ENCODE measurements around the gene MTRF1L. TPM values are rescaled to one million over a fixed set of nuclear protein-coding genes. Genes with fewer than 3 reads are reported as not detected.

MTRF1L gene
- total RNA-seq, 1 donor from 2014 or later = 8.1 TPM

DNA sequence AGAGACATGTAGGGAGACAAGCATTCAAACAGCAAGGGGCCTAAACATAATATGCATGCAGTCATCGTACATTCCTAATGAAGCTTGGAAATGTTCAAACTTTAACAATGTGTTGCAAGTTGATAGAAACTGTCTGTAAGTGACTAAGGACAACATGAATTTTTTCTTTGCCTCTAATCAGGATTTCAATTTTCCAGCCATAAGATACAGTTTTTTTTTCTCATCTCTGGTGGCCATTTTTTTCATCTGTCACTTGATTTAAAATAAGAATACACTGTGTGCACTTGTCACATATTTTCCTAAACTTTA is 22.2 kb upstream of the MTRF1L start:
- Histone ChIP-seq H3K9me3 (no peaks in the 10 kb centered on the region), H3K27ac (no peak overlapping the region), H3K36me3 (no peaks in the 10 kb centered on the region), H3K27me3 (no peaks in the 10 kb centered on the region), H3K4me3 (no peak overlapping the region), H3K4me1 (no peaks in the 10 kb centered on the region)
- TF ChIP-seq, protein P1, sequence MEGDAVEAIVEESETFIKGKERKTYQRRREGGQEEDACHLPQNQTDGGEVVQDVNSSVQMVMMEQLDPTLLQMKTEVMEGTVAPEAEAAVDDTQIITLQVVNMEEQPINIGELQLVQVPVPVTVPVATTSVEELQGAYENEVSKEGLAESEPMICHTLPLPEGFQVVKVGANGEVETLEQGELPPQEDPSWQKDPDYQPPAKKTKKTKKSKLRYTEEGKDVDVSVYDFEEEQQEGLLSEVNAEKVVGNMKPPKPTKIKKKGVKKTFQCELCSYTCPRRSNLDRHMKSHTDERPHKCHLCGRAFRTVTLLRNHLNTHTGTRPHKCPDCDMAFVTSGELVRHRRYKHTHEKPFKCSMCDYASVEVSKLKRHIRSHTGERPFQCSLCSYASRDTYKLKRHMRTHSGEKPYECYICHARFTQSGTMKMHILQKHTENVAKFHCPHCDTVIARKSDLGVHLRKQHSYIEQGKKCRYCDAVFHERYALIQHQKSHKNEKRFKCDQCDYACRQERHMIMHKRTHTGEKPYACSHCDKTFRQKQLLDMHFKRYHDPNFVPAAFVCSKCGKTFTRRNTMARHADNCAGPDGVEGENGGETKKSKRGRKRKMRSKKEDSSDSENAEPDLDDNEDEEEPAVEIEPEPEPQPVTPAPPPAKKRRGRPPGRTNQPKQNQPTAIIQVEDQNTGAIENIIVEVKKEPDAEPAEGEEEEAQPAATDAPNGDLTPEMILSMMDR (IDR thresholded peaks at IDR 0.05) = peak in 1 of 3 experiments; percentile 1
- TF ChIP-seq POLR2A (IDR thresholded peaks at IDR 0.05) = no peak
- no peak for DNase-seq (ENCODE audit: extremely low spot score in 2 of 2)
- intact Hi-C loops (cut with DNase I) = no loop called here

GRCh38 chr6:153023977-153024708 is 21.6 kb upstream of the MTRF1L start:
- no peak overlapping the region for H3K27ac ChIP-seq
- H3K27me3 ChIP-seq = no peaks in the 10 kb centered on the region
- TF ChIP-seq, protein P1 (IDR thresholded peaks at IDR 0.05) = peak; percentile 53 to 62 (median 56)
- TF ChIP-seq POLR2AphosphoS5 (IDR thresholded peaks at IDR 0.05; ENCODE audit: insufficient read depth in 1 of 2, low read depth in 1 of 2) (no peak), POLR2A (IDR thresholded peaks at IDR 0.05) (no peak)
- no peak for DNase-seq (ENCODE audit: extremely low spot score in 2 of 2)
- no peak overlapping the region for H3K4me3 ChIP-seq
- intact Hi-C loops (cut with DNase I) = no loop called here
- H3K4me1 ChIP-seq = no peaks in the 10 kb centered on the region
- H3K9me3 ChIP-seq = no peaks in the 10 kb centered on the region
- H3K36me3 ChIP-seq = no peaks in the 10 kb centered on the region

DNA sequence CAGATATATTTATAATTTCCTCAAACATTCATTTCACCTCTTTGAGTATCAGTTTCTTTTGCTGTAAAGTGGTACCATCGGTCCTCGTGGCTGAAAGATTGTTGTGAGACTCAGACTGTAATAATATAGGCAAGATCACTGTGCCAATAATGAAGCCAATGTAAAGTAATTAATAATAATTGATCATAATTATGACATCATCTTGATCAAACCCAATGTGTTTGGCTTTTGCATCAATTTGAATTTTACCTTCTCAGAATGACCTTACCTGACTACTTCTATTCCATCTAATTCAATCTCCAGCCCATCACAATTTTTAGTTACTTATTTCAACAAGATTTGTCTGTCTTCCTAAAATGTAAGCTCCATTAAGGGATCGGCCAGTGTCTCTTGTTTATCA is 15.8 kb upstream of the MTRF1L start:
- no peak overlapping the region for H3K27ac ChIP-seq
- no peak overlapping the region for H3K4me3 ChIP-seq
- H3K27me3 ChIP-seq = no peaks in the 10 kb centered on the region
- H3K4me1 ChIP-seq = no peaks in the 10 kb centered on the region
- no peak for TF ChIP-seq POLR2AphosphoS5 (IDR thresholded peaks at IDR 0.05; ENCODE audit: insufficient read depth in 1 of 2, low read depth in 1 of 2)
- intact Hi-C loops (cut with DNase I) = no loop called here
- no peaks in the 10 kb centered on the region for H3K9me3 ChIP-seq
- H3K36me3 ChIP-seq = no peaks in the 10 kb centered on the region
- DNase-seq (ENCODE audit: extremely low spot score in 2 of 2) = no peak

- H3K27ac ChIP-seq = no peak overlapping the region
- TF ChIP-seq, protein P1 (IDR thresholded peaks at IDR 0.05) = no peak
- TF ChIP-seq POLR2AphosphoS5 (IDR thresholded peaks at IDR 0.05; ENCODE audit: insufficient read depth in 1 of 2, low read depth in 1 of 2) (no peak), POLR2A (IDR thresholded peaks at IDR 0.05) (no peak)
- H3K36me3 ChIP-seq = no peaks in the 10 kb centered on the region
- DNase-seq (ENCODE audit: extremely low spot score in 2 of 2) = no peak
- no peaks in the 10 kb centered on the region for H3K4me1 ChIP-seq
- H3K9me3 ChIP-seq = no peaks in the 10 kb centered on the region
- no peak overlapping the region for H3K4me3 ChIP-seq
- H3K27me3 ChIP-seq = no peaks in the 10 kb centered on the region
- intact Hi-C loops (cut with DNase I) = no loop called here
Observed at GRCh38 chr6:153016846-153017245, 14.3 kb upstream of the MTRF1L start.

DNA sequence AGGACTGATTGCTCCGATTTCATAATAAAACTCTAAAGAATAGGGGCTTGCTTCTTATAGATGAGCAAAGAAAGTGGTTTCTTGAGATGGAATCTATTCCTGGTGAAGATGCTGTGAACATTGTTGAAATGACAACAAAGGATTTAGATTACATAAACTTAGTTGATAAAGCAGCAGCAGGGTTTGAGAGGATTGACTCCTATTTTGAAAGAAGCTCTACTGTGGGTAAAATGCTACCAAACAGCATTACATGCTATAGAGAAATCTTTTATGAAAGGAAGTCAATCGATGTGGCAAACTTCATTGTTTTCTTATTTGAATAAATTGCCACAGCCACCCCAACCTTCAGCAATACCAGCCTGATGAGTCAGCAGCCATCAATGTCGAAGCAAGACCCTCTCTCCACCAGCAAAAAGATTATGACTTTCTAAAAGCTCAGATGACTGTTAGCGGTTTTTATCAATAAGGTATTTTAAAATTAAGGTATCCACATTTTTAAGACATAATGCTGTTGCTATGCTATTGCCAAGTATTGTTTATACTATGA is 12.7 kb upstream of the MTRF1L start:
- DNase-seq (ENCODE audit: extremely low spot score in 2 of 2) = no peak
- H3K4me1 ChIP-seq = no peaks in the 10 kb centered on the region
- H3K9me3 ChIP-seq = no peaks in the 10 kb centered on the region
- intact Hi-C loops (cut with DNase I) = no loop called here
- no peaks in the 10 kb centered on the region for H3K27me3 ChIP-seq
- H3K27ac ChIP-seq = no peak overlapping the region
- TF ChIP-seq POLR2AphosphoS5 (IDR thresholded peaks at IDR 0.05; ENCODE audit: insufficient read depth in 1 of 2, low read depth in 1 of 2) (no peak), POLR2A (IDR thresholded peaks at IDR 0.05) (no peak)
- TF ChIP-seq, protein P1 (IDR thresholded peaks at IDR 0.05) = no peak
- H3K4me3 ChIP-seq = no peak overlapping the region
- H3K36me3 ChIP-seq = no peaks in the 10 kb centered on the region
